OCI-LY1 (cell line): Measurements from ENCODE around the gene MRE11.

Experiments
- H2AFZ ChIP-seq: fragments of 200-600 bp; sonication (generic), shearing (Covaris generic); 2 replicates; pipeline ENCODE4 v1.6.0; 2014; ENCODE audit warnings: antibody characterized with exemption, mild to moderate bottlenecking, low read length
- H3F3A ChIP-seq: fragments of 200-600 bp; sonication (generic), shearing (Covaris generic); 2 replicates; pipeline ENCODE4 v1.6.0; 2014; ENCODE audit warnings: mild to moderate bottlenecking, antibody characterized with exemption, low read length, moderate library complexity; ENCODE audit not compliant: insufficient read depth
- H3K27ac ChIP-seq: fragments of 200-600 bp; sonication (generic); 2 replicates; pipeline ENCODE4 v1.5.1; 2014; ENCODE audit warnings: low read length, mixed run types, mild to moderate bottlenecking, low read depth; ENCODE audit not compliant: poor library complexity, severe bottlenecking
- H3K27me3 ChIP-seq: fragments of 200-600 bp; sonication (generic); 2 replicates; pipeline ENCODE4 v1.6.0; 2014; ENCODE audit warnings: antibody characterized with exemption, mild to moderate bottlenecking, low read length, moderate library complexity; ENCODE audit not compliant: insufficient read depth
- H3K36me3 ChIP-seq: fragments of 200-600 bp; sonication (generic); 2 replicates; pipeline ENCODE4 v1.6.1; 2014; ENCODE audit warnings: mild to moderate bottlenecking, antibody characterized with exemption, low read length, moderate library complexity, mixed read lengths; ENCODE audit not compliant: insufficient read depth
- H3K4me1 ChIP-seq: fragments of 200-600 bp; sonication (generic); 2 replicates; pipeline ENCODE4 v1.5.1; 2014; ENCODE audit warnings: mild to moderate bottlenecking, low read length, moderate library complexity; ENCODE audit not compliant: insufficient read depth, severe bottlenecking
- H3K4me2 ChIP-seq: fragments of 200-600 bp; sonication (generic), shearing (Covaris generic); 2 replicates; pipeline ENCODE4 v1.6.1; 2014; ENCODE audit warnings: low read length
- H3K4me3 ChIP-seq: fragments of 200-600 bp; sonication (generic); 2 replicates; pipeline ENCODE4 v1.5.1; 2014; ENCODE audit warnings: low read length, low read depth, mild to moderate bottlenecking, mixed read lengths; ENCODE audit not compliant: poor library complexity, severe bottlenecking
- H3K79me2 ChIP-seq: fragments of 200-600 bp; shearing (Covaris generic); 2 replicates; pipeline ENCODE4 v1.6.1; 2016; ENCODE audit warnings: mixed run types, low read length, mixed read lengths; ENCODE audit not compliant: insufficient read depth
- H3K9ac ChIP-seq: fragments of 200-600 bp; sonication (generic), shearing (Covaris generic); 2 replicates; pipeline ENCODE4 v1.6.1; 2014; ENCODE audit warnings: mild to moderate bottlenecking, low read length, mixed read lengths
- H3K9me2 ChIP-seq: fragments of 200-600 bp; sonication (generic), shearing (Covaris generic); 2 replicates; pipeline ENCODE4 v1.6.1; 2014; ENCODE audit warnings: low read depth, mild to moderate bottlenecking, low read length, mixed read lengths
- H3K9me3 ChIP-seq: fragments of 200-600 bp; shearing (Covaris generic); 2 replicates; pipeline ENCODE4 v1.6.1; 2014; ENCODE audit warnings: low read length, mixed read lengths
- H4K20me1 ChIP-seq: fragments of 200-600 bp; sonication (generic), shearing (Covaris generic); 2 replicates; pipeline ENCODE4 v1.6.0; 2016; ENCODE audit warnings: mild to moderate bottlenecking, low read length; ENCODE audit not compliant: insufficient read depth
- EZH2 ChIP-seq: fragments of 200-600 bp; sonication (generic), shearing (Covaris generic); IDR thresholded peaks from 2 replicates; pipeline ENCODE4 v1.8.0; 2017; ENCODE audit warnings: borderline replicate concordance, mixed run types, mild to moderate bottlenecking, antibody characterized with exemption, low read length, moderate library complexity, mixed read lengths
- TF ChIP-seq, protein P1 (sequence below): fragments of 200-600 bp; sonication (generic), shearing (Covaris generic); IDR thresholded peaks from 2 replicates; pipeline ENCODE4 v1.5.1; 2017; ENCODE audit warnings: mild to moderate bottlenecking, antibody characterized with exemption, low read length, moderate library complexity, mixed read lengths

Gene MRE11

DNA sequence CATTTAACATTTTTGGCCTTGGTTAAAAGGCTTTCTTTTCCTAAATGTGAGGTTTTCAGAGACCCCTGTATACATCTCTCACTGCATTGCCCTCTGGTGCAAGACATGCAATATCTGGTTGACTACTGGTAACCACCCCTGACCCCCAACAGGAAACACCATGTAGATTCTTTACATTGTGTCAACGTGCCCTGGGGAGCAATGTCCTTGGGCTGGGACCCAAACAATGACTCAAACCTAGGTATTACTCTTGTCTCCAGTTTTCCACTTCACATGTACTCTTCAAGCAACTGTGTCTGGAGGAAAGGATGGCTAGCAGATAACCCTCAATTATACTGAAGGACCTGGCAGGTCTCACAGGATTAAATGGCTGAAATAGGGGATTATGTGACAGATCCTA is 91.3 kb downstream of the MRE11 start:
- H3K36me3 ChIP-seq, result no peaks in the 10 kb centered on the region
- no peaks in the 10 kb centered on the region for H3K9me3 ChIP-seq
- H3K9me2 ChIP-seq, result no peaks in the 10 kb centered on the region
- no peak overlapping the region for H3K4me3 ChIP-seq
- no peaks in the 10 kb centered on the region for H3F3A ChIP-seq
- TF ChIP-seq EZH2, result no peak
- TF ChIP-seq, protein P1, sequence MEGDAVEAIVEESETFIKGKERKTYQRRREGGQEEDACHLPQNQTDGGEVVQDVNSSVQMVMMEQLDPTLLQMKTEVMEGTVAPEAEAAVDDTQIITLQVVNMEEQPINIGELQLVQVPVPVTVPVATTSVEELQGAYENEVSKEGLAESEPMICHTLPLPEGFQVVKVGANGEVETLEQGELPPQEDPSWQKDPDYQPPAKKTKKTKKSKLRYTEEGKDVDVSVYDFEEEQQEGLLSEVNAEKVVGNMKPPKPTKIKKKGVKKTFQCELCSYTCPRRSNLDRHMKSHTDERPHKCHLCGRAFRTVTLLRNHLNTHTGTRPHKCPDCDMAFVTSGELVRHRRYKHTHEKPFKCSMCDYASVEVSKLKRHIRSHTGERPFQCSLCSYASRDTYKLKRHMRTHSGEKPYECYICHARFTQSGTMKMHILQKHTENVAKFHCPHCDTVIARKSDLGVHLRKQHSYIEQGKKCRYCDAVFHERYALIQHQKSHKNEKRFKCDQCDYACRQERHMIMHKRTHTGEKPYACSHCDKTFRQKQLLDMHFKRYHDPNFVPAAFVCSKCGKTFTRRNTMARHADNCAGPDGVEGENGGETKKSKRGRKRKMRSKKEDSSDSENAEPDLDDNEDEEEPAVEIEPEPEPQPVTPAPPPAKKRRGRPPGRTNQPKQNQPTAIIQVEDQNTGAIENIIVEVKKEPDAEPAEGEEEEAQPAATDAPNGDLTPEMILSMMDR, result no peak
- H3K4me2 ChIP-seq, result no peak overlapping the region
- no peaks in the 10 kb centered on the region for H4K20me1 ChIP-seq
- H2AFZ ChIP-seq, result no peak overlapping the region
- H3K4me1 ChIP-seq, result no peaks in the 10 kb centered on the region
- H3K27ac ChIP-seq, result no peak overlapping the region
- no peaks in the 10 kb centered on the region for H3K79me2 ChIP-seq
- H3K27me3 ChIP-seq, result no peaks in the 10 kb centered on the region
- H3K9ac ChIP-seq, result no peak overlapping the region

DNA sequence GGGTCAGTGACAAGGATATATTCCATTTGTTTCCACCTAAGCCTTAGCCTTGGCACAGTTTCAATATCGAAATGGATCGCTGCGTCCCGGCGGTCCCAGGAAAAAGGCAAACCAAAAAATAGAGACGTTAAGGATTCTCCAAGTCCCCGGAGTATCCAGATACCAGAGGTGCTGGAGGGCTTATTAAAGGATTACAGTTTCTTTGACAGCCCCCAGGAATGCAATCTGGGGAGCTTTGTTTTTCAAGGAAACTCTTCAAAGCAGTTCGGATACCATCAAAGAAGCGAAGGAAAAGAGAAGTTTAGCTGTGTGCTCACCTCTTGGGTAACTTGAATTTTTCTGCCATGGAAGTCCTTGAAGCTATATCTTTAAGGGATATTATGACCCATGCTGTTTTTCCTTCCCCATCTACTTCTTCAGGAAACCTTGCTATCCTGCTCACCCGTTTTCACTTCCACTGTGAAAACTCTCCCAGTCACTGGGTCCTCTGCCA is 91.8 kb downstream of the MRE11 start:
- Histone ChIP-seq H3F3A (no peaks in the 10 kb centered on the region), H3K27ac (no peak overlapping the region), H2AFZ (no peak overlapping the region), H3K9me3 (no peaks in the 10 kb centered on the region), H3K9ac (no peak overlapping the region), H3K79me2 (no peaks in the 10 kb centered on the region), H3K4me3 (no peak overlapping the region), H3K4me1 (no peaks in the 10 kb centered on the region), H3K36me3 (no peaks in the 10 kb centered on the region), H3K4me2 (no peak overlapping the region), H3K27me3 (no peaks in the 10 kb centered on the region), H4K20me1 (no peaks in the 10 kb centered on the region), H3K9me2 (no peaks in the 10 kb centered on the region)
- TF ChIP-seq, protein P1, result no peak
- TF ChIP-seq EZH2, result no peak

DNA sequence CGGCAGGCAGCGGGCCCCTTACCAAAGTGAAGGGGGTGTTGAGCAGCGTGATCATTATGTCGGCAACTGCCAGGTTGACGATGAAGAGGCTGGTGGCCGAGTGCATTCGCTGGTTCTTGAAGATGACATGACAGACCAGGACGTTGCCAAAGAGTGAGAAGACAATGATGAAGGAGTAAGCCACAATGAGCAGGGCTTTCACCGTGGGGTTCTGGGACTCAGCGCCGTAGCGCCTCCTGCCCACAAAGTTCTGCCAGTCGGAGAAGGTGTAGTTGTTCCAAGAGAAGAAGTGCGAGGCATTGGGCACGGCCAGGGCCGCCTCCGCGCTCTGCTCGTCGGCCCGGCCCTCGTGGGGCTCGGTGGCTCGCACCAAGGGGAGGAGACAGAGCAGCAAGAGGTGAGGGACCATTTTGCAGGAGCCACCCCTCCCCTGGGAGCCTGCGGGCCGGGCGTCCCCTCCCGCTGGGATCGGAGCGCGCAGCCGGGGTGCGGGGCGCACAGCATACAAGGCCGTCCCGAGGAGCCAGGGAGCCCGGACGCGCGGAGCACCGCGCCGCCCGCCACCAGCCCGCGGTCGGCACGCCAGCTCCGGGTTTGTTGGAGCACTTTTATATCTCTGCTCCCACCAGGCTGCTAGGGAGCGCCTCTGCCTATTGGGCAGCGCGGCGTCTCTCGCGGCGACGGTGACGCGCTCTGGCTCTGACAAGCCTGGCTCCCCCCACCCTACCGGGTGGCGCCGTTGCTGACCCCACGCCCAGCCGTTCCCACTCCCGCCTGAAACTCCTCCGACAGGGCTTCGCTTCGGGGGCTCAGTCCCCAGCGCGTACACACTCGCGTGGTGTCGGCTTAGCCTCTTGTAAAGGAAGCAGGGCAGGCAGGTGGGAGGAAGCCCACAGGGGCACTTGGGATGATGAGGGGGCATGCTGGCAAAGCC is 92.5 kb downstream of the MRE11 start, which contains the start of gene GPR83:
GPR83 (minus strand) TSS at position 581 of the 934 bp plus-strand sequence; CDS start at position 409, 172 bp downstream.
- no peaks in the 10 kb centered on the region for H3F3A ChIP-seq
- TF ChIP-seq, protein P1, result no peak
- no peak for TF ChIP-seq EZH2
- no peaks in the 10 kb centered on the region for H3K4me1 ChIP-seq
- H3K9me3 ChIP-seq, result no peaks in the 10 kb centered on the region
- H3K27ac ChIP-seq, result no peak within 1 kb of the TSS
- H3K36me3 ChIP-seq, result no peaks in the 10 kb centered on the region
- no peak within 1 kb of the TSS for H3K4me2 ChIP-seq
- no peaks in the 10 kb centered on the region for H3K27me3 ChIP-seq
- H4K20me1 ChIP-seq, result no peaks in the 10 kb centered on the region
- H3K9ac ChIP-seq, result no peak within 1 kb of the TSS
- no peak within 1 kb of the TSS for H3K4me3 ChIP-seq
- H2AFZ ChIP-seq, result no peak within 1 kb of the TSS
- H3K79me2 ChIP-seq, result no peaks in the 10 kb centered on the region
- H3K9me2 ChIP-seq, result no peaks in the 10 kb centered on the region
